Gastrocnemius medialis (tissue), 4 donors: ENCODE data around the gene UTS2. TPM values are rescaled to one million over a fixed set of nuclear protein-coding genes. Genes with fewer than 3 reads are reported as not detected.

Experiments used
- ATAC-seq, 2 donors: fragments of 150-250 bp; one replicate each; pipeline ENCODE4 v1.9.1; 2016
- DNase-seq, 2 donors: peaks; one replicate each; pipeline ENCODE4 v3.0.0-alpha.2; 2019
- H3K27ac ChIP-seq, 4 donors: fragments of 200-600 bp; sonication (generic); 1 replicate in 1 of 4; 2 replicates in 3 of 4; pipeline ENCODE4 v1.5.1; 2016 to 2018; ENCODE audit warnings: mild to moderate bottlenecking in 2 of 4, moderate library complexity in 1 of 4
- H3K27me3 ChIP-seq, 3 donors: fragments of 200-600 bp; sonication (generic) in 2 of 3; 1 replicate in 1 of 3; 2 replicates in 2 of 3; pipeline versions ENCODE4 v1.5.1 to v1.6.0; 2016 to 2019; ENCODE audit warnings: mild to moderate bottlenecking in 1 of 3, moderate library complexity in 1 of 3
- H3K36me3 ChIP-seq, 2 donors: fragments of 200-600 bp; sonication (generic) in 1 of 2; one replicate each; pipeline ENCODE4 v1.5.1; 2017 to 2018
- H3K4me1 ChIP-seq, 2 donors: fragments of 200-600 bp; sonication (generic) in 1 of 2; one replicate each; pipeline ENCODE4 v1.5.1; 2016 to 2017; ENCODE audit warnings: mild to moderate bottlenecking in 2 of 2
- H3K4me3 ChIP-seq, 4 donors: fragments of 200-600 bp; sonication (generic) in 3 of 4; 1 replicate in 1 of 4; 2 replicates in 3 of 4; pipeline ENCODE4 v1.5.1; 2016 to 2019; ENCODE audit warnings: mild to moderate bottlenecking in 2 of 4
- H3K9me3 ChIP-seq, 3 donors: fragments of 200-600 bp; sonication (generic) in 2 of 3; 1 replicate in 1 of 3; 2 replicates in 2 of 3; pipeline ENCODE4 v1.5.1; 2016 to 2019
- POLR2A ChIP-seq, 2 donors: fragments of 450-650 bp; IDR thresholded peaks; one replicate each; pipeline ENCODE4 v1.6.1; 2017; ENCODE audit warnings: antibody characterized with exemption in 2 of 2, mild to moderate bottlenecking in 2 of 2, moderate library complexity in 2 of 2
- in situ Hi-C, 4 donors: fragments of 200-750 bp; cut with MboI; loops; one replicate each; pipeline versions ENCODE4 v1.15.0 to v1.8.0; 2017; ENCODE audit warnings: low sequenced_read_pairs in 4 of 4
- intact Hi-C: fragments of 100-400 bp; cut with DNase I; formaldehyde crosslinking; loops from one replicate; pipeline ENCODE4 v1.15.1; 2023; ENCODE audit warnings: low total_unique reads
- total RNA-seq, 4 donors: library from RNA; depleted of rRNA; stranded (reverse); fragments of >200 nt; gene quantifications; one replicate each; pipeline versions ENCODE4 v1.1.0 to v1.2.3, GENCODE V29; 2016
- TF ChIP-seq, protein P1 (sequence below), 5 experiments: fragments of 450-650 bp in 3 of 5; fragments of 200-600 bp in 2 of 5; sonication (generic) in 2 of 5; IDR thresholded peaks in 4 of 5; conservative IDR thresholded peaks in 1 of 5; 1 replicate in 4 of 5; 2 replicates in 1 of 5; pipeline ENCODE4 v1.5.1; 2016 to 2019; ENCODE audit warnings: antibody characterized with exemption in 5 of 5, mild to moderate bottlenecking in 3 of 5, moderate library complexity in 3 of 5

Gene UTS2, protein sequence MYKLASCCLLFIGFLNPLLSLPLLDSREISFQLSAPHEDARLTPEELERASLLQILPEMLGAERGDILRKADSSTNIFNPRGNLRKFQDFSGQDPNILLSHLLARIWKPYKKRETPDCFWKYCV
- not detected for total RNA-seq

- ATAC-seq (no peak), DNase-seq (no peak)
- Histone ChIP-seq H3K27ac (no peak within 1 kb of the TSS), H3K9me3 (no peaks in the 10 kb centered on the region), H3K4me1 (no peaks in the 10 kb centered on the region), H3K27me3 (no peaks in the 10 kb centered on the region), H3K36me3 (no peaks in the 10 kb centered on the region), H3K4me3 (no peak within 1 kb of the TSS)
- TF ChIP-seq POLR2A (IDR thresholded peaks at IDR 0.05), result no peak
- TF ChIP-seq, protein P1, sequence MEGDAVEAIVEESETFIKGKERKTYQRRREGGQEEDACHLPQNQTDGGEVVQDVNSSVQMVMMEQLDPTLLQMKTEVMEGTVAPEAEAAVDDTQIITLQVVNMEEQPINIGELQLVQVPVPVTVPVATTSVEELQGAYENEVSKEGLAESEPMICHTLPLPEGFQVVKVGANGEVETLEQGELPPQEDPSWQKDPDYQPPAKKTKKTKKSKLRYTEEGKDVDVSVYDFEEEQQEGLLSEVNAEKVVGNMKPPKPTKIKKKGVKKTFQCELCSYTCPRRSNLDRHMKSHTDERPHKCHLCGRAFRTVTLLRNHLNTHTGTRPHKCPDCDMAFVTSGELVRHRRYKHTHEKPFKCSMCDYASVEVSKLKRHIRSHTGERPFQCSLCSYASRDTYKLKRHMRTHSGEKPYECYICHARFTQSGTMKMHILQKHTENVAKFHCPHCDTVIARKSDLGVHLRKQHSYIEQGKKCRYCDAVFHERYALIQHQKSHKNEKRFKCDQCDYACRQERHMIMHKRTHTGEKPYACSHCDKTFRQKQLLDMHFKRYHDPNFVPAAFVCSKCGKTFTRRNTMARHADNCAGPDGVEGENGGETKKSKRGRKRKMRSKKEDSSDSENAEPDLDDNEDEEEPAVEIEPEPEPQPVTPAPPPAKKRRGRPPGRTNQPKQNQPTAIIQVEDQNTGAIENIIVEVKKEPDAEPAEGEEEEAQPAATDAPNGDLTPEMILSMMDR (IDR thresholded peaks at IDR 0.05 in 4 of 5, conservative IDR thresholded peaks at IDR 0.05 in 1 of 5), result no peak
- intact Hi-C loops (no loop called here), in situ Hi-C loops (no loop called here)
Measured at GRCh38 chr1:7852804-7853683, at the start of gene UTS2. Gene UTS2, minus strand, starts transcription at chr1:7853065. Its CDS starts 62 bp downstream, at chr1:7853003.

DNA sequence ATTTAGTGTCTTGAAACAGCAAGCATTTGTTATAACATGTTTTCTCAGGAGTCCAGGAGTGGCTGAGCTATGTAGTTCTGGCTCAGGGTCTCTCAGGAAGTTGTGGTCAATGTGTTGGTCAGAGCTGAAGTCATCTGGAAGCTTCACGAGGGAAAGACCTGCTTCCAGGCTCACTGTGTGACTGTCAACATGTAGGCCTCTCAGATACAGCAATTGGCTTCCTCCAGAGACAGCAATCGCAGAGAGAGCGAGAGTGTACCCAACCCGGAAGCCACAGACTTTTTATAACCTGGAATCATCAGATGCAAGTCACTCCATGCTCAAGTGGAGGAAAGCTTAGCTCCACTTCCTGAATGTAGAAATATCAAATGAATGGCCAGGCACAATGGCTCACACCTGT, 46.9 kb upstream of the UTS2 start:
- TF ChIP-seq, protein P1 (IDR thresholded peaks at IDR 0.05 in 4 of 5, conservative IDR thresholded peaks at IDR 0.05 in 1 of 5), result no peak
- no peak for TF ChIP-seq POLR2A (IDR thresholded peaks at IDR 0.05)
- intact Hi-C loops (no loop called here), in situ Hi-C loops (loop anchor here in 3 of 4 donors (25.0 kb wide), 1 partner anchor 237 kb away; no protein-coding TSS in a partner anchor)
- H3K27me3 ChIP-seq, result no peaks in the 10 kb centered on the region
- DNase-seq, result no peak
- no peaks in the 10 kb centered on the region for H3K9me3 ChIP-seq
- H3K36me3 ChIP-seq, result no peaks in the 10 kb centered on the region
- H3K27ac ChIP-seq, result no peak overlapping the region
- no peaks in the 10 kb centered on the region for H3K4me1 ChIP-seq
- ATAC-seq, result no peak
- no peak overlapping the region for H3K4me3 ChIP-seq

DNA sequence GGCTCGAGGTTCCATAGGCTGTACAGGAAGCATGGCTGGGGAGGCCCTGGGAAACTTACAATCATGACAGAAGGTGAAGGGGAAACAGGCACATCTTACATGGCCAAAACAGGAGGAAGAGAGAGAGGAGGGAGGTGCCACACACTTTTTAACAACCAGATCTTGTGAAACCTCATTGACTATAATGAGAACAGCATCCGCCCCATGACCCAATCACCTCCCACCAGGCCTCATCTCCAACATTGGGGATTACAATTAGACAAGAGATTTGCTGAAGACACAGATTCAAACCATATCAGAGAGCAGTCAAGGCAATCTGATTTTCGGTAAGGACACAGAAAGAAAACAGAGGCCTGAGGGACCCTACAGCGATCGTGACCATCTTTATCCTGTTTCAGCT, 46.1 kb upstream of the UTS2 start:
- in situ Hi-C loops (no loop called here), intact Hi-C loops (no loop called here)
- TF ChIP-seq, protein P1 (IDR thresholded peaks at IDR 0.05 in 4 of 5, conservative IDR thresholded peaks at IDR 0.05 in 1 of 5), result no peak
- no peak for TF ChIP-seq POLR2A (IDR thresholded peaks at IDR 0.05)
- no peak for ATAC-seq
- no peak overlapping the region for H3K27ac ChIP-seq
- H3K4me3 ChIP-seq, result no peak overlapping the region
- H3K4me1 ChIP-seq, result peaks cover 0 to 6% of the 10 kb centered on the region in 2 donors
- no peaks in the 10 kb centered on the region for H3K27me3 ChIP-seq
- no peaks in the 10 kb centered on the region for H3K9me3 ChIP-seq
- DNase-seq, result no peak
- no peaks in the 10 kb centered on the region for H3K36me3 ChIP-seq

- no peak overlapping the region for H3K27ac ChIP-seq
- intact Hi-C loops, result no loop called here
Measured at GRCh38 chr1:7896994-7897393, 44.1 kb upstream of the UTS2 start.

More at GRCh38 chr1:7896994-7897393, 44.1 kb upstream of the UTS2 start:
- Histone ChIP-seq H3K9me3 (no peaks in the 10 kb centered on the region), H3K27me3 (no peaks in the 10 kb centered on the region), H3K4me3 (no peak overlapping the region), H3K36me3 (no peaks in the 10 kb centered on the region), H3K4me1 (peaks cover 0 to 6% of the 10 kb centered on the region in 2 donors)
- TF ChIP-seq, protein P1 (IDR thresholded peaks at IDR 0.05 in 4 of 5, conservative IDR thresholded peaks at IDR 0.05 in 1 of 5), result no peak
- no peak for TF ChIP-seq POLR2A (IDR thresholded peaks at IDR 0.05)
- in situ Hi-C loops, result no loop called here
- no peak for ATAC-seq
- DNase-seq, result no peak
